KMS-11 (cell line): ENCODE results near the gene SLC66A2.

Experiments used
- H2AFZ ChIP-seq: fragments of 200-600 bp; sonication (generic); 2 replicates; pipeline ENCODE4 v1.6.1; 2016; ENCODE audit warnings: antibody characterized with exemption, mixed run types, low read depth
- H3K27ac ChIP-seq: fragments of 200-600 bp; sonication (generic); 2 replicates; pipeline ENCODE4 v1.6.1; 2016; ENCODE audit warnings: mild to moderate bottlenecking, mixed run types
- H3K27me3 ChIP-seq: fragments of 200-600 bp; sonication (generic); 2 replicates; pipeline ENCODE4 v1.6.1; 2017; ENCODE audit warnings: mild to moderate bottlenecking, low read depth, mixed run types, moderate library complexity; ENCODE audit not compliant: insufficient read depth
- H3K36me3 ChIP-seq: fragments of 200-600 bp; sonication (generic); 2 replicates; pipeline ENCODE4 v1.6.1; 2017; ENCODE audit warnings: mild to moderate bottlenecking, mixed run types; ENCODE audit not compliant: insufficient read depth
- H3K4me1 ChIP-seq: fragments of 200-600 bp; sonication (generic); 2 replicates; pipeline ENCODE4 v1.6.1; 2016; ENCODE audit warnings: mild to moderate bottlenecking, low read depth, mixed run types; ENCODE audit not compliant: poor library complexity, severe bottlenecking
- H3K4me2 ChIP-seq: fragments of 200-600 bp; sonication (generic); 2 replicates; pipeline ENCODE4 v1.7.0; 2016; ENCODE audit warnings: mild to moderate bottlenecking, mixed run types
- H3K4me3 ChIP-seq: fragments of 200-600 bp; sonication (generic); IDR thresholded peaks from 2 replicates; pipeline ENCODE4 v1.6.1; 2017; ENCODE audit warnings: low read depth, low read length, mixed read lengths; ENCODE audit not compliant: insufficient read depth
- H3K79me2 ChIP-seq: fragments of 200-600 bp; sonication (generic); 2 replicates; pipeline ENCODE4 v1.6.1; 2016; ENCODE audit warnings: low read depth, mixed run types; ENCODE audit not compliant: insufficient read depth
- H3K9ac ChIP-seq: fragments of 200-600 bp; sonication (generic); 2 replicates; pipeline ENCODE4 v1.6.1; 2016; ENCODE audit warnings: mild to moderate bottlenecking, mixed run types
- H4K20me1 ChIP-seq: fragments of 200-600 bp; sonication (generic); 2 replicates; pipeline ENCODE4 v1.6.1; 2016; ENCODE audit warnings: mild to moderate bottlenecking, mixed run types; ENCODE audit not compliant: insufficient read depth
- TF ChIP-seq, protein P1 (sequence below): fragments of 200-600 bp; sonication (generic); conservative IDR thresholded peaks from 2 replicates; pipeline ENCODE4 v1.6.1; 2017; ENCODE audit warnings: low read depth, mild to moderate bottlenecking, antibody characterized with exemption, low read length, moderate library complexity, mixed read lengths

SLC66A2 gene

DNA sequence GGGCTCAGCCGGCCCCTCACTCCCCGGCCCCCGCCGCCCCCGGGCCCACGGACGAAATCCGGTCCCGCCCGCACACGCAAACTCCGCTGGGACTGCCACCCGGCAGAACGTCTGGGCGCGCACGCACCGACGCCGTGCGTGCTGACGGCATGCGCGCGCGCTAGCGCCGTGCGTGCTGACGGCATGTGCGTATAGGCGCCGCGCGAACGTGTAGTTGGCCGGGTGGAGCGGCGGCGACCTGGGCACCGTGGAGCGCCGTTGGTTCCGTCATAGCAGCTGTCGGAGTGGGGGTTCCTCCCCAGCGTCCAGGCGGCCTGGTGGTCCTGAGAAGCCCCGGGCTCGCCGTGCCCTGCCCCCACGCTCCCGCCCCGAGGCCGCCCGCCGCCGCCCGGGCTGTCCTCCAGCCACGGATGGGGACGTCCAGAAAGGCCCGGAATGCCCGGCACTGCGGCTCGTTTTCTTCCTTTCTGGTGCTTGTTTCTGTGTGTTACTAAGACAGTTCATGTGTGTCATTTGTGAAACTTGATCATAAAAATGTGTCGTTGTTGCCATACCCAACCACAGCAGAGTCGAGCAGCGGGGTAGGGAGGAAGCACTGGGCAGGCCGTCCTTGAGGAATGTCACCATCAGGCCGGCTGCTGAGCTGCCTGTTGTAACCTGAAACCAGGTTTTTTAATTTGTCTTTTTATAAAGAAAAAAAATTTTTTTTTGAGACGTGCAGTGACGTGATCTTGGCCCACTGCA is 37.2 kb upstream of the SLC66A2 start, which contains the start of gene TXNL4A:
TSS of gene TXNL4A (minus strand) at position 113 of the 744 bp plus-strand sequence. CDS start 171 bp downstream, outside the sequence.
- Histone ChIP-seq H3K9ac (peak within 1 kb of the TSS; percentile 96), H3K27me3 (no peaks in the 10 kb centered on the region), H4K20me1 (peaks cover 20% of the 10 kb centered on the region), H3K36me3 (no peaks in the 10 kb centered on the region), H3K4me1 (peaks cover 25% of the 10 kb centered on the region), H3K27ac (peak within 1 kb of the TSS; percentile 88), H3K79me2 (peaks cover 47% of the 10 kb centered on the region), H2AFZ (peak within 1 kb of the TSS; percentile 88), H3K4me2 (peak within 1 kb of the TSS; percentile 86), H3K4me3 (peak within 1 kb of the TSS; percentile 7)
- TF ChIP-seq, protein P1, sequence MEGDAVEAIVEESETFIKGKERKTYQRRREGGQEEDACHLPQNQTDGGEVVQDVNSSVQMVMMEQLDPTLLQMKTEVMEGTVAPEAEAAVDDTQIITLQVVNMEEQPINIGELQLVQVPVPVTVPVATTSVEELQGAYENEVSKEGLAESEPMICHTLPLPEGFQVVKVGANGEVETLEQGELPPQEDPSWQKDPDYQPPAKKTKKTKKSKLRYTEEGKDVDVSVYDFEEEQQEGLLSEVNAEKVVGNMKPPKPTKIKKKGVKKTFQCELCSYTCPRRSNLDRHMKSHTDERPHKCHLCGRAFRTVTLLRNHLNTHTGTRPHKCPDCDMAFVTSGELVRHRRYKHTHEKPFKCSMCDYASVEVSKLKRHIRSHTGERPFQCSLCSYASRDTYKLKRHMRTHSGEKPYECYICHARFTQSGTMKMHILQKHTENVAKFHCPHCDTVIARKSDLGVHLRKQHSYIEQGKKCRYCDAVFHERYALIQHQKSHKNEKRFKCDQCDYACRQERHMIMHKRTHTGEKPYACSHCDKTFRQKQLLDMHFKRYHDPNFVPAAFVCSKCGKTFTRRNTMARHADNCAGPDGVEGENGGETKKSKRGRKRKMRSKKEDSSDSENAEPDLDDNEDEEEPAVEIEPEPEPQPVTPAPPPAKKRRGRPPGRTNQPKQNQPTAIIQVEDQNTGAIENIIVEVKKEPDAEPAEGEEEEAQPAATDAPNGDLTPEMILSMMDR = no peak

GRCh38 chr18:79988071-79988450 is 36.6 kb upstream of the SLC66A2 start:
- no peaks in the 10 kb centered on the region for H3K27me3 ChIP-seq
- H3K4me1 ChIP-seq = peaks cover 30% of the 10 kb centered on the region
- TF ChIP-seq, protein P1 = 0 out of 2 replicates have a peak, but pooled peaks have one; percentile 29
- peaks cover 26% of the 10 kb centered on the region for H4K20me1 ChIP-seq
- peak overlapping the region; percentile 96 for H3K9ac ChIP-seq
- H3K27ac ChIP-seq = peak overlapping the region; percentile 88
- H3K36me3 ChIP-seq = no peaks in the 10 kb centered on the region
- peaks cover 52% of the 10 kb centered on the region for H3K79me2 ChIP-seq
- peak overlapping the region; percentile 88 for H2AFZ ChIP-seq
- H3K4me2 ChIP-seq = peak overlapping the region; percentile 86
- H3K4me3 ChIP-seq = peak overlapping the region; percentile 7

DNA sequence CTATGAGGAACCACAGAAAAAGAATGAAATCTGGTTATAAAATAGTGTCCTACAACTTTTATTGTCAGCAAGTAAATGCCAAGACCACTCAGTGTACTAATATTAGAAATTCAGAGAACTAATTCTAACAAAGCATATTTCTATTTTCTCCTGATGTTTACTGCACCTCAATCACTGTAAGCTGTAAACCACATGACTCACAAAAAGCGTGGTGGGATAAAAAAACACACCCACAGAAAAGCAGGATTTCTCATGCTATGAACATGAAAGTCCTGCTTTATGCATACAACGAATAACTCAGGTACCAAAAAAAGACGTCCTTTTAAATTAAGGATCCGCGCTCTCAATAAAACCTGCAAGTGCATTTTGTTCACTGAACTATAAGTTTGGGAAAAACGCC is 36.1 kb upstream of the SLC66A2 start:
- TF ChIP-seq, protein P1 = no peak
- peak overlapping the region; percentile 7 for H3K4me3 ChIP-seq
- peak overlapping the region; percentile 96 for H3K9ac ChIP-seq
- H4K20me1 ChIP-seq = peaks cover 31% of the 10 kb centered on the region
- H3K4me2 ChIP-seq = peak overlapping the region; percentile 86
- peak overlapping the region; percentile 88 for H3K27ac ChIP-seq
- peaks cover 30% of the 10 kb centered on the region for H3K4me1 ChIP-seq
- peaks cover 57% of the 10 kb centered on the region for H3K79me2 ChIP-seq
- no peaks in the 10 kb centered on the region; the same call in 1 of the 2 replicates for H3K36me3 ChIP-seq
- peak overlapping the region; percentile 88; the same call in 1 of the 2 replicates for H2AFZ ChIP-seq
- H3K27me3 ChIP-seq = no peaks in the 10 kb centered on the region

- H3K4me1 ChIP-seq = peaks cover 30% of the 10 kb centered on the region
- H3K27me3 ChIP-seq = no peaks in the 10 kb centered on the region
- no peaks in the 10 kb centered on the region; the same call in 1 of the 2 replicates for H3K36me3 ChIP-seq
- H3K79me2 ChIP-seq = peaks cover 66% of the 10 kb centered on the region
- peaks cover 37% of the 10 kb centered on the region for H4K20me1 ChIP-seq
- H3K4me2 ChIP-seq = peak overlapping the region; percentile 86
- H3K27ac ChIP-seq = no peak overlapping the region
- peak overlapping the region; percentile 7 for H3K4me3 ChIP-seq
- peak overlapping the region; percentile 96 for H3K9ac ChIP-seq
- H2AFZ ChIP-seq = no peak overlapping the region
- TF ChIP-seq, protein P1 = no peak
Observed at GRCh38 chr18:79986726-79987125, 35.3 kb upstream of the SLC66A2 start.
